K562 (cell line): ENCODE results near the gene USP24. TPM values are rescaled to one million over a fixed set of nuclear protein-coding genes. Genes with fewer than 3 reads are reported as not detected.

Experiments used
- CBX1 ChIP-seq: sonication (generic); IDR thresholded peaks from 2 replicates; pipeline ENCODE4 v1.6.1; 2016; ENCODE audit warnings: antibody characterized with exemption, low read depth, mild to moderate bottlenecking
- ESRRB ChIP-seq: fragments of 250-450 bp; sonication (Bioruptor Pico); IDR thresholded peaks from 2 replicates; pipeline ENCODE4 v1.5.0; 2020; ENCODE audit warnings: mild to moderate bottlenecking, moderate library complexity, borderline replicate concordance
- HNRNPLL ChIP-seq: fragments of 200-400 bp; formaldehyde crosslinking; IDR thresholded peaks from 2 replicates; pipeline ENCODE4 v1.6.1; 2017; ENCODE audit warnings: low read length, low read depth, mild to moderate bottlenecking; ENCODE audit not compliant: poor library complexity, severe bottlenecking
- NCOA4 ChIP-seq: fragments of 450-650 bp; IDR thresholded peaks from 2 replicates; pipeline ENCODE4 v1.6.1; 2018; ENCODE audit warnings: mild to moderate bottlenecking; ENCODE audit not compliant: partially characterized antibody
- ZNF146 ChIP-seq: IDR thresholded peaks from one replicate; pipeline ENCODE4 v1.6.1; 2018; ENCODE audit warnings: missing compliant biosample characterization; ENCODE audit not compliant: unreplicated experiment
- ZNF589 ChIP-seq: fragments of 200-800 bp; sonication (Bioruptor generic); IDR thresholded peaks from 2 replicates; pipeline ENCODE4 v1.6.1; 2016; ENCODE audit warnings: low read depth, missing genetic modification characterization, missing compliant biosample characterization
- polyA plus RNA-seq, 8 experiments: library from polyadenylated mRNA; depleted of rRNA in 4 of 8; stranded (reverse) in 5 of 8; unstranded in 3 of 8; fragments of >200 nt; fragmentation: Nextera tagmentation in 2 of 8; fragmentation: Illumina TruSeq in 1 of 8; extraction: Ambion mirVana in 2 of 8; extraction: Trizol in 1 of 8; gene quantifications; 2 replicates each; pipeline versions ENCODE4 v1.2.1 to v1.2.3, GENCODE V29; 2011 to 2014; ENCODE audit warnings: inconsistent platforms in 1 of 8, missing spikeins in 1 of 8
- total RNA-seq, 7 experiments: library from RNA; depleted of rRNA in 6 of 7; stranded (reverse); fragments of >200 nt in 6 of 7; fragmentation: Illumina TruSeq in 2 of 7; extraction: Trizol in 2 of 7; gene quantifications; 2 replicates each; pipeline versions ENCODE4 v1.2.1 to v1.2.3, GENCODE V29; 2011 to 2021; ENCODE audit warnings: low replicate concordance in 1 of 7
- TF ChIP-seq, protein P1 (sequence below): fragments of 450-650 bp; formaldehyde crosslinking; IDR thresholded peaks from 2 replicates; pipeline ENCODE4 v1.4.0; 2022; ENCODE audit warnings: missing genetic modification characterization
- TF ChIP-seq, protein P2 (sequence below): IDR thresholded peaks from 2 replicates; pipeline ENCODE4 v1.6.1; 2012; ENCODE audit warnings: low read depth, low read length, improper control_type of control experiment, borderline replicate concordance
- TF ChIP-seq, protein P3 (sequence below), 3 experiments: fragments of 200-800 bp in 1 of 3; fragments of 250-450 bp in 1 of 3; fragments of 450-650 bp in 1 of 3; sonication (Bioruptor Pico) in 1 of 3; sonication (Bioruptor generic) in 1 of 3; formaldehyde crosslinking in 1 of 3; IDR thresholded peaks; 2 replicates each; pipeline versions ENCODE4 v1.6.1 to v1.8.0; 2016 to 2022; ENCODE audit warnings: mild to moderate bottlenecking in 2 of 3, missing genetic modification characterization in 2 of 3, missing compliant biosample characterization in 1 of 3, moderate library complexity in 1 of 3
- TF ChIP-seq, protein P4 (sequence below), 2 experiments: fragments of 450-650 bp; IDR thresholded peaks; 2 replicates each; pipeline ENCODE4 v1.6.1; 2016; ENCODE audit warnings: mild to moderate bottlenecking in 2 of 2, borderline replicate concordance in 1 of 2, low read depth in 1 of 2, moderate library complexity in 1 of 2

USP24 gene
- total and polyA plus RNA-seq, 9 of the 15 experiments (the other 6 are each of a cell fraction or from before 2014, with no cell fraction given), result 7.7 to 62.6 (median 36.8) TPM

DNA sequence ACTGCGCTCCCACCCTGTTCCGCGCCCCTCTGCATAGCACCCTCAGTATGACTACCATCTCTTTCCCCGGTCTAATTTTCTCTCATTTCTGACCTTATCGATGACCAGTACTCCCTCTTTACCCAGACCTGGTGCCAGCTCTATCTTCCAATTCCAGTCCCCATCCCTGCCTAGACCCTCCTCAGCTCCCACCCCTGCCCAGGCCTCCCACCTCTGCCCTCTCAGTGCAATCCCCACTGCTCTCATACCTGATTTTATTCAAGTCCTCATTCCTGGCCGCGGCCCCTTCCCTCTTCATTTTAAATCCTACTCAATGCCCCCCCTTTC is 1.3 kb downstream of the USP24 start (continued):
- TF ChIP-seq, protein P1, sequence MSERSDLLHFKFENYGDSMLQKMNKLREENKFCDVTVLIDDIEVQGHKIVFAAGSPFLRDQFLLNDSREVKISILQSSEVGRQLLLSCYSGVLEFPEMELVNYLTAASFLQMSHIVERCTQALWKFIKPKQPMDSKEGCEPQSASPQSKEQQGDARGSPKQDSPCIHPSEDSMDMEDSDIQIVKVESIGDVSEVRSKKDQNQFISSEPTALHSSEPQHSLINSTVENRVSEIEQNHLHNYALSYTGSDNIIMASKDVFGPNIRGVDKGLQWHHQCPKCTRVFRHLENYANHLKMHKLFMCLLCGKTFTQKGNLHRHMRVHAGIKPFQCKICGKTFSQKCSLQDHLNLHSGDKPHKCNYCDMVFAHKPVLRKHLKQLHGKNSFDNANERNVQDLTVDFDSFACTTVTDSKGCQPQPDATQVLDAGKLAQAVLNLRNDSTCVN, result 0 out of 2 replicates have a peak, but pooled peaks have one; percentile 37
- TF ChIP-seq HNRNPLL, result no peak
- TF ChIP-seq ZNF146 (CRISPR knock-in tag), result no peak
- TF ChIP-seq CBX1, result no peak
- TF ChIP-seq, protein P2, sequence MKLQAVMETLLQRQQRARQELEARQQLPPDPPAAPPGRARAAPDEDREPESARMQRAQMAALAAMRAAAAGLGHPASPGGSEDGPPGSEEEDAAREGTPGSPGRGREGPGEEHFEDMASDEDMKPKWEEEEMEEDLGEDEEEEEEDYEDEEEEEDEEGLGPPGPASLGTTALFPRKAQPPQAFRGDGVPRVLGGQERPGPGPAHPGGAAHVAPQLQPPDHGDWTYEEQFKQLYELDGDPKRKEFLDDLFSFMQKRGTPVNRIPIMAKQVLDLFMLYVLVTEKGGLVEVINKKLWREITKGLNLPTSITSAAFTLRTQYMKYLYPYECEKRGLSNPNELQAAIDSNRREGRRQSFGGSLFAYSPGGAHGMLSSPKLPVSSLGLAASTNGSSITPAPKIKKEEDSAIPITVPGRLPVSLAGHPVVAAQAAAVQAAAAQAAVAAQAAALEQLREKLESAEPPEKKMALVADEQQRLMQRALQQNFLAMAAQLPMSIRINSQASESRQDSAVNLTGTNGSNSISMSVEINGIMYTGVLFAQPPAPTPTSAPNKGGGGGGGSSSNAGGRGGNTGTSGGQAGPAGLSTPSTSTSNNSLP, result no peak
- TF ChIP-seq NCOA4, result no peak
- TF ChIP-seq, protein P3, sequence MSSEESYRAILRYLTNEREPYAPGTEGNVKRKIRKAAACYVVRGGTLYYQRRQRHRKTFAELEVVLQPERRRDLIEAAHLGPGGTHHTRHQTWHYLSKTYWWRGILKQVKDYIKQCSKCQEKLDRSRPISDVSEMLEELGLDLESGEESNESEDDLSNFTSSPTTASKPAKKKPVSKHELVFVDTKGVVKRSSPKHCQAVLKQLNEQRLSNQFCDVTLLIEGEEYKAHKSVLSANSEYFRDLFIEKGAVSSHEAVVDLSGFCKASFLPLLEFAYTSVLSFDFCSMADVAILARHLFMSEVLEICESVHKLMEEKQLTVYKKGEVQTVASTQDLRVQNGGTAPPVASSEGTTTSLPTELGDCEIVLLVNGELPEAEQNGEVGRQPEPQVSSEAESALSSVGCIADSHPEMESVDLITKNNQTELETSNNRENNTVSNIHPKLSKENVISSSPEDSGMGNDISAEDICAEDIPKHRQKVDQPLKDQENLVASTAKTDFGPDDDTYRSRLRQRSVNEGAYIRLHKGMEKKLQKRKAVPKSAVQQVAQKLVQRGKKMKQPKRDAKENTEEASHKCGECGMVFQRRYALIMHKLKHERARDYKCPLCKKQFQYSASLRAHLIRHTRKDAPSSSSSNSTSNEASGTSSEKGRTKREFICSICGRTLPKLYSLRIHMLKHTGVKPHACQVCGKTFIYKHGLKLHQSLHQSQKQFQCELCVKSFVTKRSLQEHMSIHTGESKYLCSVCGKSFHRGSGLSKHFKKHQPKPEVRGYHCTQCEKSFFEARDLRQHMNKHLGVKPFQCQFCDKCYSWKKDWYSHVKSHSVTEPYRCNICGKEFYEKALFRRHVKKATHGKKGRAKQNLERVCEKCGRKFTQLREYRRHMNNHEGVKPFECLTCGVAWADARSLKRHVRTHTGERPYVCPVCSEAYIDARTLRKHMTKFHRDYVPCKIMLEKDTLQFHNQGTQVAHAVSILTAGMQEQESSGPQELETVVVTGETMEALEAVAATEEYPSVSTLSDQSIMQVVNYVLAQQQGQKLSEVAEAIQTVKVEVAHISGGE (CRISPR knock-in tag; IDR thresholded peaks at IDR 0.05), result no peak
- TF ChIP-seq ESRRB (CRISPR knock-in tag), result no peak
- TF ChIP-seq ZNF589, result no peak
- TF ChIP-seq, protein P4, sequence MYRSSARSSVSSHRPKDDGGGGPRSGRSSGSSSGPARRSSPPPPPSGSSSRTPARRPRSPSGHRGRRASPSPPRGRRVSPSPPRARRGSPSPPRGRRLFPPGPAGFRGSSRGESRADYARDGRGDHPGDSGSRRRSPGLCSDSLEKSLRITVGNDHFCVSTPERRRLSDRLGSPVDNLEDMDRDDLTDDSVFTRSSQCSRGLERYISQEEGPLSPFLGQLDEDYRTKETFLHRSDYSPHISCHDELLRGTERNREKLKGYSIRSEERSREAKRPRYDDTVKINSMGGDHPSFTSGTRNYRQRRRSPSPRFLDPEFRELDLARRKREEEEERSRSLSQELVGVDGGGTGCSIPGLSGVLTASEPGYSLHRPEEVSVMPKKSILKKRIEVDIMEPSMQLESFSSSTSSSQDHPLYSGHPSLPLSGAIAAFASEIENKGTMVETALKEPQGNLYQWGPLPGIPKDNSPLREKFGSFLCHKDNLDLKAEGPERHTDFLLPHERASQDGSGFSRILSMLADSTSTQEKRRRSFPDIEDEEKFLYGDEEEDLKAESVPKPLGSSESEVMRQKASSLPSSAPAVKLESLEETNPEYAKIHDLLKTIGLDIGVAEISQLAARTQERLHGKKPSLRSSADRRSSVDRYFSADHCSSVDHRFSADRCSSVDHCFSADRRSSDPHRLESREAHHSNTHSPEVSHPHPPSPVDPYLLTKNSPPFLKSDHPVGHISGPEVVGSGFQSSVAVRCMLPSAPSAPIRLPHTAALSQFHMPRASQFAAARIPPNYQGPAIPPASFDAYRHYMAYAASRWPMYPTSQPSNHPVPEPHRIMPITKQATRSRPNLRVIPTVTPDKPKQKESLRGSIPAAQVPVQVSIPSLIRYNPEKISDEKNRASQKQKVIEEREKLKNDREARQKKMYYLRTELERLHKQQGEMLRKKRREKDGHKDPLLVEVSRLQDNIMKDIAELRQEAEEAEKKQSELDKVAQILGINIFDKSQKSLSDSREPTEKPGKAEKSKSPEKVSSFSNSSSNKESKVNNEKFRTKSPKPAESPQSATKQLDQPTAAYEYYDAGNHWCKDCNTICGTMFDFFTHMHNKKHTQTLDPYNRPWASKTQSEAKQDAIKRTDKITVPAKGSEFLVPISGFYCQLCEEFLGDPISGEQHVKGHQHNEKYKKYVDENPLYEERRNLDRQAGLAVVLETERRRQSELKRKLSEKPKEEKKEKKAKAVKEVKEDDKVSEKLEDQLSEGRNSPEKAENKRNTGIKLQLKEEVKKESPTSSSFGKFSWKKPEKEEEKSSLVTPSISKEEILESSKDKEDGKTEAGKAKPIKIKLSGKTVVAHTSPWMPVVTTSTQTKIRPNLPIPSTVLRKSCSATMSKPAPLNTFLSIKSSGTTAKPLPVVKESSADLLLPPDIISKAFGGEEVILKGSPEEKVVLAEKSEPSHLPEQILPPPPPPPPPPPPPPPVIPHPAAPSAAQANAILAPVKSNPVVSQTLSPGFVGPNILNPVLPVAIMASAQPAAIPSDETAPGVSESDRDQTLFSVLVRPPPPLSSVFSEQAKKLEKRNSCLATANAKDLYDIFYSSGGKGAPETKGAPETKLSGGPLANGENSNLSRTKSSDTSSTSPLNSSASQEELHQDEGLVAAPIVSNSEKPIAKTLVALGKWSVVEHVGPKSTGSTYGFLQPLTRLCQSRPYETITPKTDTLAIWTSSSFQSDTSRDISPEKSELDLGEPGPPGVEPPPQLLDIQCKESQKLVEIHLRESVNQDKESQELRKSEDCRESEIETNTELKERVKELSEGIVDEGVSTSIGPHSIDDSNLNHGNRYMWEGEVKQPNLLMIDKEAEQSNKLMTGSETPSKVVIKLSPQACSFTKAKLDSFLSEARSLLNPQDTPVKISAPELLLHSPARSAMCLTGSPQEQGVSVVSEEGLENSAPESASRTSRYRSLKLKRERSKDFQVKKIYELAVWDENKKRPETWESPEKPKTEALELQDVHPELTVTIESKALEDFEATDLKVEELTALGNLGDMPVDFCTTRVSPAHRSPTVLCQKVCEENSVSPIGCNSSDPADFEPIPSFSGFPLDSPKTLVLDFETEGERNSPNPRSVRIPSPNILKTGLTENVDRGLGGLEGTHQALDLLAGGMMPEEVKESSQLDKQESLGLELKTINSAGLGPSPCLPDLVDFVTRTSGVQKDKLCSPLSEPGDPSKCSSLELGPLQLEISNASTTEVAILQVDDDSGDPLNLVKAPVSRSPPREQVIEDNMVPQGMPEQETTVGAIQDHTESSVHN (IDR thresholded peaks at IDR 0.05; ENCODE audit: borderline replicate concordance in 1 of 2, low read depth in 1 of 2), result no peak
